T follicular helper cell (primary cell): ENCODE measurements around the gene DNMBP.
"Not testable (repeated sequence)": the region's sequence is repeated elsewhere in the genome, so short reads cannot be mapped to it uniquely, and the experiment has no call there.

Experiments
- DNase-seq: peaks from one replicate; pipeline ENCODE4 v3.0.0-alpha.2; 2020; ENCODE audit warnings: low read depth

The DNMBP gene

GRCh38 chr10:99958302-99958701, 51.4 kb downstream of the DNMBP start:
- DNase-seq = no peak

DNA sequence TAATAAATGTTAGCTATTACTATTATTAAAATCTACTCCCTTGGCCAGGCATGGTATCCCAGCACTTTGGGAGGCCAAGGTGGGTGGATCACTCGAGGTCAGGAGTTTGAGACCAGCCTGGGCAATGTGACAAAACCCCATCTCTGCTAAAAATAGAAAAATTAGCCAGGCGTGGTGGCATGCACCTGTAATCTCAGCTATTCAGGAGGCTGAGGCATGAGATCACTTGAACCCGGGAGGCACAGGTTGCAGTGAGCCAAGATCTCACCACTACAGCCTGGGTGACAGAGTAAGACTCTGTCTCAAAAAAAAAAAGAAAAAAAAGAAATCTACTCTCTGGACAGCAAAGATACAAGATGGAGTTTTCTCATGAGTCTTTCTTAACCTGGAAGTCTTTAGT, 56.2 kb downstream of the DNMBP start:
- not testable (repeated sequence) for DNase-seq

GRCh38 chr10:99952799-99953198, 56.9 kb downstream of the DNMBP start:
- DNase-seq = no peak

DNA sequence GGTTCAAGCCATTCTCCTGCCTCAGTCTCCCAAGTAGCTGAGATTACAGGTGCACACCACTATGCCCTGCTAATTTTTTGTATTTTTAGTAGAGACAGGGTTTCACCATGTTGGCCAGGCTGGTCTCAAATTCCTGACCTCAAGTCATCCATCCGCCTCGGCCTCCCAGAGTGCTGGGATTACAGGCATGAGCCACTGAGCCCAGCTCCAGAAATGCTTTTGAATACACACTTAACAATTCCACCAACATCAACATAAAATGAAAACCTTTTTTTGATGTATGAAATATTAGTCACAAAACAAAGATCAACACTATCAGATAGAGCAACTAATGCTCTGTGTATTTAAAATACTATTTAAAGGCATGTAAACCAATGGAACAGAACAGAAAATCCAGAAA, 63.7 kb downstream of the DNMBP start:
- not testable (repeated sequence) for DNase-seq

- no peak for DNase-seq
Measured at GRCh38 chr10:99945263-99945662, 64.5 kb downstream of the DNMBP start.

- DNase-seq = no peak
Measured at GRCh38 chr10:99944860-99945259, 64.9 kb downstream of the DNMBP start.

- DNase-seq = no peak
Measured at GRCh38 chr10:99943908-99944307, 65.8 kb downstream of the DNMBP start.

GRCh38 chr10:99941942-99942820, 67.6 kb downstream of the DNMBP start:
- no peak for DNase-seq

- DNase-seq = no peak
Measured at GRCh38 chr10:99938563-99938962, 71.2 kb downstream of the DNMBP start.

GRCh38 chr10:99937630-99938029, 72.1 kb downstream of the DNMBP start:
- no peak for DNase-seq

DNA sequence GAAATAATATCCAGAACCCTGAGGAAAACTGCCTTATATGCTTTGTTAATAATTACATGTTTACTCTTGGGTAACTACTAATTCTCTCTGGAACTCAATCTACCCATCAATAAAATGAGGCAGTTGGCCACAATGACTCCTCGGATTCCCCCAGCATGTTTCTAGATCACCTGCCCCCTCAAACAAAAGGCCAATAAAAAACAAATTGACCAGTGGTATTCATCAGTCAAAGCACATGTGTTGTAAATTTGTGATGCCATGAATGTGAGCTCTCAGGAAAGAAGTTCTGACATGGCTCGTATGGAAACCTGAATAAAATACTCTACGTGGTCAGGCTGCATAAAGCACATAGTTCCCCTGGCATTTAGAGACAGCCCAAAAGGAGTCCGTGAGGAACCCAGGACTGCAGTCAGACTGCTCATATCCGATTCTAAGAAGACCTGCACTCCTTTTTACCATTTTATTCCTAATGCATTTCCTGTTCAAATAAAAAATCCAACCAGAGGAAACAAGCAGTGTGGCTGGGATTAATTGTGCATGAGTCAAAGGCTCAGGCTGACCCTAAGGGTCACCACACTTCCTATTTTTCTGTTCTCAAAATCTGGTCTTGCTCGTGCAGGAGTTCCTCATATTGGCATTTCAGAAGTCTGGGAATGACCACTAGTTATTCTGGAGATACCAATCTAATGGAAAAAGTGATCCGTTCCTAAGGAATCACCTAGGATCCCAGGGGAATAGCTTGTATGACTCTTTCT, 77.4 kb downstream of the DNMBP start:
- not testable (repeated sequence) for DNase-seq

DNA sequence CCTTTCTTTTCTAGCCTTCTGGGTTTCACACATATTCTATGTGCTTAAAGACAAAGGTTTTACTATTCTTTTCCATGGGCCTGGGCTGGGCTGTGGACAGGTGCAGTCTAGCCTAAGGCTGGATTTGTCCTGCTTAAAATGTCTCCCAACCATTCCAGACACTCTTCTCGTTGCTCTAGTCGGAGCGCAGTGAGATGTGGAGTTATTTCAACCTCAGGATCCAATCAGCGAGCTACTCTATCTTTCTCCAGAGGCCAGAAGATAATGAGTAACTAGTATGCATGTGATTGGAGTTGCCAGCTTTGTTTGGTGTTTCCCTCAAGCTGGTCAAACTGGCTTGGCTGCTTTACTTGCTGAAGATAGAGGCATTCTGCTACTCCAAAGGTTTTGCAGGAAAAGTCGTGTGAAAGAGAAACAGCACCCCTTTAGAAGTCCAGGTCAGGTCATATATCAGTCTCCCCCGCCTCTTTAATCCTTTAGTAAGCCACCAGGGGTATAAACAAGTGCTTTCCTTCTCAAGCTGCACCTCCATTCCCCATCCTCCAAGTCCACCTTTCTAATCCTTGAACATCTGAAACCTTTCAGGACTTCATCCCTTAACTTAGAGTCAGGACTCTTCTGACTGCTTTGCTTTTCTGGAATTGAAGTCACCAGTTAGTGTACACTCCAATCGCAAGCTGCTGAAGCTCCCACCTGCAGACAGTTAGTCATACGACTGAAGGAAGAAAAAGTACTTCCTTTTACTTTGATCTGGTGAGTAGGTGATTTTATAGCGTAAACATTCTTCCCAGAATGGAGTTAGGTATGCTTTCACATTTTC, 78.8 kb downstream of the DNMBP start:
- no peak for DNase-seq

DNA sequence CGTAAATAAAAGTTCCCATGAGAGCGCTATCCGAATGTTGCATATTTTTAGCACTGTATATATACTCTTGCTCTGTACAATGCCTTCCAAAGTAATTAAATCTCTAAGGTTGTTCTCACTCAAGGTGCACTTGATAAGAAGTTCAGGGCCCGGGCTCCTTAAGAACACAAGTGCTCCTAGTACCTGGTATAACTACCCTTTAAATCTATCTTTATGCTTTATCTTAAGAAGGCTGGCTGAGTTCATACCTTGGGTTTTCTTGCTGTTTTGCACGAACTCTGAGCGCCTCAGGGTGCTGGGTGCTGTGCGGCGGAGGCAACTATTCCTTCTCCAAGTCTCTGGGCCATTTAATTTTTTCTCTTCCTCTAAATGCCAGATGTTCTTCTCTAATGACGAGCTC, 80.4 kb downstream of the DNMBP start:
- no peak for DNase-seq

- no peak for DNase-seq
Measured at GRCh38 chr10:99927721-99928280, 81.9 kb downstream of the DNMBP start.

DNA sequence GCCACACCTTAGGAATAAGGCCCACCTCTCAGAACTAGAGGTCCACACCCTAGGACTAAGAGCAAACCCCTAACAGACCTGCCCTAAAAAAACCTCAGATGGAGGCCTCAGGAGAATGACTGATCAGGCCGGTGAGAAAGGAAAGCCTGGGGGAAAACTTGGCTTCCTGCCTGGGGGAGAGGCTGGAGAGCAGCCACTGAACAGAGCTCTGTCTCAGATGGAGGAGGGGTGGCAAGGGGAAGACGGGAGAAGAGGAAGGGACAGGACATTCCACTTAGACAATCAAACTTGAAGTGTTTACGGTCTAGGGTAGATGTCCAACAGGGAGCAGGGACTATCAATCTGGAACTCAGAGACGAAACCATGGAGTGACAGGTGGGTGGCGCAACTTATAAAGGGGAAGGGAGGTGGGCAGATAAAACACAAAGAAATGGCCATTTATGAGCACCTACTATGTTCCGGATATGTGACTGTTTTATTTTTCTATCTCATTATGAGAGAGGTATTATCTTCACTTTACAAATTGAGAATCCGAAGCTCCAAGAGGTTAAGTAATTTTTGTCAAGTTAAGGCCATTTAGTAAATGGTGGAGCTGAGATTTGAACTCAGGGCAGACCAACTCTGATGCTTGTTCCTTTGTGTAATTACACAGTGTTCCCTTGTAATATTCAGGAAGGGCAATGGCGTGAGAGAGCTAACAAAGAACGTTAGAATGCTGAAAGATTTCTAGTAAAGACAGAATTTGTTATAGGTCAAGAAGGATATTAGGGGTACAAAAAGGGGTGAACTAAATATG, 82.6 kb downstream of the DNMBP start:
- no peak for DNase-seq

DNA sequence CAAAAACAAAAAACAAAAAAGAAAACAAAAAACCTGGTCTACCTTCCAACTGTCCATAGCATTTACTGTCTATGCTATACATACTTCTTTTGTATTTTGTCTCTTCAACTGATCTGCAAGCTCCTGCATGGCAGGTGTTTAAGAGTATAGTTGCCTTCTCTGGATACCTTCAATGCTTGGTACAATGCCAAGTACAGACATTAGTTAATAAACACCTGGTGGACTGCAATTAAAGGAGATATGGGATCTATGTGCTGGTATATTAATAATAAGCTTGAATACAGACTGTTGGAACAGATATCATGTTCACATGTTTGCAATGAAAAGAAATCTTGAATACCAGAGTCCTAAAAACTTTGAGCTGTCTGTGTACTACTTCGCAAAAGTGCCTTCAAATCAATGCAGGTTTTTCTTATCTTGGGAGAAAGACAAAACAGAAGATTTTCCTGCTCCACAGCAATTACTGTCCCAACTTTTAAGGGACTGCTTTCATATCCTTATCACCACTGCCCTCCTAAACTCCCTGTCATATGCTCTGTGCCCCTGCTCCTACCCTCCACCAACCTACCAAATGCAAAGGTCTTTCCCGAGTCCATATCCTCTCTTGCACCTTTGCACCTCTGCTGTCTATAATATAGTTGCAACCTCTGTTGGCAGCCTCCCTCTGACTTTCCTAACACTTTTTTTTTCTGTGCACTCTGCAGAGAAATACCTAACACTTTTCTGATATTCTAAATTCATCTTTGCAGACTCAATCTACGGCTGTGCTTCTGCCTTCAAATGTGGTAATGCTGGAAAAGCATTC, 85.1 kb downstream of the DNMBP start:
- DNase-seq = no peak

DNA sequence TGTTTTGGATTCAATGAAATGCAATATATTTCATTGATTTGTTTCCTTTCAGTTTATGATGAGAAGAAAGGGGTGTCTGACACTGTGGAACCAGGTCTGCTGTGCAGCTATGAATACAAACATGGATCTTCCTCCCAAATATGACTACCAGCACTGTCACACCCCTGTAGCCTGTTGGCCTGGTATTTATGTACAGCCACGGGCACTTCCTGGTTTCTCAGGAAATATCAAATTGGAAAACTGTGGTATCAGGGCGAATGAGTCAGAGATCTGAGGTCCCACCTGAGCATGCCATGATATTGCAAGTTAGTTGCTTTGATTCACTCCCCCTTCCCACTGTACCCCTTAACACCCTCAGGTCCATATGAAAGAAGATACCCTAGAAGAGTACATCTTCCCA, 87.8 kb downstream of the DNMBP start:
- no peak for DNase-seq

- no peak for DNase-seq
Measured at GRCh38 chr10:99920901-99921300, 88.8 kb downstream of the DNMBP start.

- no peak for DNase-seq
Measured at GRCh38 chr10:99920486-99920885, 89.3 kb downstream of the DNMBP start.
